K562 (cell line): ENCODE results near the gene MAPK8IP1. TPM values are rescaled to one million over a fixed set of nuclear protein-coding genes. Genes with fewer than 3 reads are reported as not detected.

Source experiments
- ATF2 ChIP-seq: sonication (generic); formaldehyde crosslinking; IDR thresholded peaks from 2 replicates; pipeline ENCODE4 v1.8.1; 2022; ENCODE audit warnings: missing genetic modification reagents
- BCLAF1 ChIP-seq, 2 experiments: fragments of 450-650 bp in 1 of 2; IDR thresholded peaks; 2 replicates each; pipeline ENCODE4 v1.6.1; 2011 to 2017; ENCODE audit warnings: low read depth in 2 of 2, antibody characterized with exemption in 1 of 2, borderline replicate concordance in 1 of 2, low read length in 1 of 2, mild to moderate bottlenecking in 1 of 2, mixed read lengths in 1 of 2; ENCODE audit not compliant: control insufficient read depth in 1 of 2
- E2F6 ChIP-seq, 2 experiments: IDR thresholded peaks; 2 replicates each; pipeline ENCODE4 v1.6.1; 2011; ENCODE audit warnings: borderline replicate concordance in 1 of 2, control low read depth in 1 of 2, low read depth in 1 of 2, low read length in 1 of 2, mild to moderate bottlenecking in 1 of 2, mixed read lengths in 1 of 2, moderate library complexity in 1 of 2; ENCODE audit not compliant: insufficient read depth in 1 of 2, insufficient read length in 1 of 2, poor library complexity in 1 of 2, severe bottlenecking in 1 of 2; ENCODE audit errors: extremely low read depth in 1 of 2
- ETS1 ChIP-seq: conservative IDR thresholded peaks from 2 replicates; pipeline ENCODE4 v1.6.1; 2011; ENCODE audit warnings: low read depth, mild to moderate bottlenecking, low read length; ENCODE audit not compliant: control insufficient read depth
- HMG20A ChIP-seq: fragments of 450-650 bp; formaldehyde crosslinking; conservative IDR thresholded peaks from 2 replicates; pipeline ENCODE4 v1.4.0; 2020; ENCODE audit warnings: mild to moderate bottlenecking, mixed read lengths
- LARP7 ChIP-seq: fragments of 450-650 bp; IDR thresholded peaks from 2 replicates; pipeline ENCODE4 v1.6.1; 2016
- MTF1 ChIP-seq: fragments of 250-450 bp; sonication (Bioruptor Pico); IDR thresholded peaks from 2 replicates; pipeline ENCODE4 v1.9.0; 2021; ENCODE audit warnings: moderate library complexity, mild to moderate bottlenecking, inconsistent platforms, borderline replicate concordance
- MYC ChIP-seq, 2 experiments: fragments of 250-450 bp in 1 of 2; sonication (Bioruptor Pico) in 1 of 2; IDR thresholded peaks; 2 replicates each; pipeline versions ENCODE4 v1.5.1 to v1.6.1; 2012 to 2021; ENCODE audit warnings: low read depth in 2 of 2, borderline replicate concordance in 1 of 2, improper control_type of control experiment in 1 of 2, low read length in 1 of 2, mild to moderate bottlenecking in 1 of 2, moderate library complexity in 1 of 2
- RAD21 ChIP-seq, 2 experiments: fragments of 250-450 bp in 1 of 2; fragments of 450-650 bp in 1 of 2; sonication (Bioruptor Pico) in 1 of 2; formaldehyde crosslinking in 1 of 2; IDR thresholded peaks in 1 of 2; conservative IDR thresholded peaks in 1 of 2; 2 replicates each; pipeline versions ENCODE4 v1.4.0 to v1.8.0; 2020 to 2022; ENCODE audit warnings: mild to moderate bottlenecking in 2 of 2, moderate library complexity in 1 of 2
- RFX7 ChIP-seq: fragments of 250-450 bp; sonication (Bioruptor Pico); IDR thresholded peaks from 2 replicates; pipeline ENCODE4 v1.5.1; 2021; ENCODE audit warnings: mild to moderate bottlenecking
- SPI1 ChIP-seq: IDR thresholded peaks from 2 replicates; pipeline ENCODE4 v1.6.1; 2011; ENCODE audit warnings: low read depth, low read length, control low read depth, borderline replicate concordance
- TBP ChIP-seq: optimal IDR thresholded peaks from 2 replicates; pipeline ENCODE3; 2011; ENCODE audit warnings: low read depth, low read length, improper control_type of control experiment
- U2AF2 ChIP-seq: fragments of 200-400 bp; formaldehyde crosslinking; optimal IDR thresholded peaks from 2 replicates; pipeline ENCODE3; 2017; ENCODE audit warnings: low read depth, mild to moderate bottlenecking, low read length
- ZNF398 ChIP-seq: fragments of 250-450 bp; sonication (Bioruptor Pico); IDR thresholded peaks from 2 replicates; pipeline ENCODE4 v1.8.0; 2021; ENCODE audit warnings: moderate library complexity, mild to moderate bottlenecking, inconsistent platforms
- ZNF436 ChIP-seq: fragments of 250-450, 450-650 bp; sonication (Bioruptor Pico); formaldehyde crosslinking; IDR thresholded peaks from 2 replicates; pipeline ENCODE4 v1.7.0; 2020; ENCODE audit warnings: mild to moderate bottlenecking
- ZNF584 ChIP-seq: fragments of 200-800 bp; sonication (Bioruptor generic); IDR thresholded peaks from 2 replicates; pipeline ENCODE4 v1.6.1; 2016; ENCODE audit warnings: low read depth, mild to moderate bottlenecking, missing genetic modification characterization, missing compliant biosample characterization
- ZNF785 ChIP-seq: fragments of 250-450 bp; sonication (Bioruptor Pico); IDR thresholded peaks from 2 replicates; pipeline ENCODE4 v1.4.0; 2020; ENCODE audit warnings: mild to moderate bottlenecking
- polyA plus RNA-seq, 8 experiments: library from polyadenylated mRNA; depleted of rRNA in 4 of 8; stranded (reverse) in 5 of 8; unstranded in 3 of 8; fragments of >200 nt; fragmentation: Nextera tagmentation in 2 of 8; fragmentation: Illumina TruSeq in 1 of 8; extraction: Ambion mirVana in 2 of 8; extraction: Trizol in 1 of 8; gene quantifications; 2 replicates each; pipeline versions ENCODE4 v1.2.1 to v1.2.3, GENCODE V29; 2011 to 2014; ENCODE audit warnings: inconsistent platforms in 1 of 8, missing spikeins in 1 of 8
- total RNA-seq, 7 experiments: library from RNA; depleted of rRNA in 6 of 7; stranded (reverse); fragments of >200 nt in 6 of 7; fragmentation: Illumina TruSeq in 2 of 7; extraction: Trizol in 2 of 7; gene quantifications; 2 replicates each; pipeline versions ENCODE4 v1.2.1 to v1.2.3, GENCODE V29; 2011 to 2021; ENCODE audit warnings: low replicate concordance in 1 of 7

MAPK8IP1 gene
- total and polyA plus RNA-seq, 9 of the 15 experiments (the other 6 are each of a cell fraction or from before 2014, with no cell fraction given): 0.13 to 6.9 (median 2.5) TPM

GRCh38 chr11:45904309-45904915 lies 19.0 kb downstream of the MAPK8IP1 start (continued):
- TF ChIP-seq BCLAF1 (IDR thresholded peaks at IDR 0.05; ENCODE audit: borderline replicate concordance in 1 of 2, control insufficient read depth in 1 of 2, low read depth in 2 of 2, low read length in 1 of 2) (no peak), LARP7 (no peak), U2AF2 (no peak), MTF1 (CRISPR knock-in tag) (no peak), HMG20A (no peak), ETS1 (peak; percentile 75; the same call in 1 of the 2 replicates), ZNF584 (CRISPR knock-in tag) (no peak), MYC (IDR thresholded peaks at IDR 0.05; ENCODE audit: low read depth, low read length) (no peak), MYC (CRISPR knock-in tag; IDR thresholded peaks at IDR 0.05; ENCODE audit: borderline replicate concordance, low read depth) (no peak), ZNF398 (CRISPR knock-in tag) (no peak), TBP (no peak), RFX7 (CRISPR knock-in tag) (no peak), SPI1 (no peak), ZNF785 (CRISPR knock-in tag) (no peak), ZNF436 (CRISPR knock-in tag) (no peak), RAD21 (CRISPR knock-in tag; conservative IDR thresholded peaks at IDR 0.05 in 1 of 2, IDR thresholded peaks at IDR 0.05 in 1 of 2) (no peak), ATF2 (CRISPR knock-in tag) (no peak), E2F6 (IDR thresholded peaks at IDR 0.05; ENCODE audit: borderline replicate concordance in 1 of 2, extremely low read depth in 1 of 2, insufficient read depth in 1 of 2, insufficient read length in 1 of 2, low read depth in 1 of 2, low read length in 1 of 2, poor library complexity in 1 of 2, severe bottlenecking in 1 of 2) (peak; percentile 60 to 80)
